NCI-H510A (cell line): ENCODE data around the gene EXOSC5.
"Not testable (repeated sequence)": the region's sequence is repeated elsewhere in the genome, so short reads cannot be mapped to it uniquely, and the experiment has no call there.

ENCODE experiments used
- DNase-seq: peaks from one replicate; lab custom pipeline; 2025; lab: John Stamatoyannopoulos, UW

Gene EXOSC5

DNA sequence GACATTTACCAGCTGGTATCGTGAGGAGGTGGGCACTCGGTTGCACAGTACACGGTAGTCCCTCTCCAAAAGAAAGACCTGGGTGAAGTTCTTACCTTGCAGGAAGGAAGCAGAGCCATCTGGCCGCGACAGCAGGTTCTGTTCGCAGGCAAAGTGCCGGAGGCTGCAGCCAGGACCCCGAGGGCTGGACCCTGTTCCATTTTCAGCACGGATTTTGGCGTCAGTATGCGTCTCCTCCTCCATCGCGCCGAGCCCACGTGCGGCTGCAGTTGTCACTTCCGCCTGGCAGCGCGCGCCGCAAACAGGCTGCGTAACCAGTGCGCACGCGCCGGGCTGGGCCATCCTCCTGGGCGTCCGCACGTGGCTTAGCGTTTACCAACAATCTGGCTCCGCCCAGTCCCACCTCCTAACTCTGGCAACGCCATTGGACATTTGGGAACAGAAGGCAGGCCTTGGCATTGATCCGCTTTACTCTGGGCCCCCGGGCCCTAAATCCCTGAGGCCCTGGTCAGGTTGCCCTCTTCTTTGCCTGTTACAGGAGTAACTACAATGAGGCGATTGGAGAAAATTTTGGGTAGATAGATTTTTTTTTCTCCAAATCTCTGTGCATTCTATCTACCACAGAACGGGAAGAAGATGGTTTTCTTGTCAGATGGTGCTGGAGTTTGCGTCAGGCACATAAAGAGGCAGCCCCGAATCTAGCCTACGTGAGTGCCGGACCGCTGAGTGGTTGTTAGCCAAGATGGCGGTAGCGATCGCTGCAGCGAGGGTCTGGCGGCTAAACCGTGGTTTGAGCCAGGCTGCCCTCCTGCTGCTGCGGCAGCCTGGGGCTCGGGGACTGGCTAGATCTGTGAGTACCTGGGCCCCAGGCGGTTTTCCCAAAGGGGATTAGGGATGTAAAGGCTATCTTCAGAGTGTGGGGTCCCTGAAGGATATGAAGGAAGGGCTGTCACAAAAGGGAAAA is at the start of gene EXOSC5, which contains the start of gene BCKDHA:
Gene EXOSC5 (minus strand): TSS at position 274 of the 964 bp plus-strand sequence. CDS start 31 bp downstream, at position 243.
Gene BCKDHA (plus strand): TSS at position 733 of the 964 bp plus-strand sequence. CDS start 10 bp downstream, at position 743.
- peak; percentile 99 for DNase-seq

DNA sequence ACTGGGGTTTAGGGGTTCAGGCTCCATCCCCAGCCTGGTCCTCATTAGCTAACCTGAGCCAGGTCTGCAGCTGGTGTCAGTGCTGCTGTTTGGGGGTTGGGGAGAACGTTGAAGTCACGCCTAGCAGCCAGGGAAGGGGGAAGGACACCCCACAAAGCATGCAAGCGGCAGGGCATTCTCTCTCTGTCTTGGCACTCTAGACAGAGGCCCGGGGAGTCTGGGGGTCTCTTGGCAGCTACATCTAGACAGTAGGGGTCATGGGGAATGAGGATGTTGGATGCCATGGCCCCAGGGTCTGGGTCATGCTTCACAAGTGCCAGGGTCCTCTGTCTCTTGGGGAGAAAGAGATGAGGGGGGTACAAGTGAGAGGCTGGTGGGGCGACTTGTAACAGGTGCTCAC is 48.4 kb upstream of the EXOSC5 start:
- no peak for DNase-seq

DNA sequence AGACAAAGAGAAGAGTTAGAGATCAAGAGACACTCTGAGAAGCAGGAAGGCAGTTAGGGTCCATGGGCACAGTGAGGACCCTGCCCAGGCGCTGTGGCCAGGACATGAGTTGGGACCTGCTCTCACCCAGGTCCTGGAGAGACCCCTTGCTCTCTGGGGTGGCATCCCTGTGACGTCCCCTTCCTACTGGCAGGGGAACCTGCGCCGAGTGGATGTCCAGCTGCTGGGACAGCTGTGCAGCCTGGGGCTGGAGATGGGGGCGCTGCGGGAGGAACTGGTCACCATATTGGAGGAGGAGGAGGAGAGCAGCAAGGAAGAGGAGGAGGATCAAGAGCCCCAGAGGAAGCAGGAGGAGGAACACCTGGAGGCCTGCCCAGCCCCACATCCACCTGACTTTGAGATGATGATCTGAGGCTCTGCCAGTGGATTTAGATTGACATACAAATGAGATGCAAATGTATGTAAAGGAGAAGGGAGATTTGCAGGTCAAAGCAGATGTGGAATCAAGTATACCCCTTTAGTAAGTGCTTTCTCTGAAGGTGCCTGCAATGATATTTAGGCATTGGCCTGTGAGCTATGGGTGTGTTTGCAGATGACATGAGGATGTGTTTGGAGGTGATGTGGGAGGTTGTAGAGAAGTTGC is 46.8 kb upstream of the EXOSC5 start:
- DNase-seq, result no peak

DNA sequence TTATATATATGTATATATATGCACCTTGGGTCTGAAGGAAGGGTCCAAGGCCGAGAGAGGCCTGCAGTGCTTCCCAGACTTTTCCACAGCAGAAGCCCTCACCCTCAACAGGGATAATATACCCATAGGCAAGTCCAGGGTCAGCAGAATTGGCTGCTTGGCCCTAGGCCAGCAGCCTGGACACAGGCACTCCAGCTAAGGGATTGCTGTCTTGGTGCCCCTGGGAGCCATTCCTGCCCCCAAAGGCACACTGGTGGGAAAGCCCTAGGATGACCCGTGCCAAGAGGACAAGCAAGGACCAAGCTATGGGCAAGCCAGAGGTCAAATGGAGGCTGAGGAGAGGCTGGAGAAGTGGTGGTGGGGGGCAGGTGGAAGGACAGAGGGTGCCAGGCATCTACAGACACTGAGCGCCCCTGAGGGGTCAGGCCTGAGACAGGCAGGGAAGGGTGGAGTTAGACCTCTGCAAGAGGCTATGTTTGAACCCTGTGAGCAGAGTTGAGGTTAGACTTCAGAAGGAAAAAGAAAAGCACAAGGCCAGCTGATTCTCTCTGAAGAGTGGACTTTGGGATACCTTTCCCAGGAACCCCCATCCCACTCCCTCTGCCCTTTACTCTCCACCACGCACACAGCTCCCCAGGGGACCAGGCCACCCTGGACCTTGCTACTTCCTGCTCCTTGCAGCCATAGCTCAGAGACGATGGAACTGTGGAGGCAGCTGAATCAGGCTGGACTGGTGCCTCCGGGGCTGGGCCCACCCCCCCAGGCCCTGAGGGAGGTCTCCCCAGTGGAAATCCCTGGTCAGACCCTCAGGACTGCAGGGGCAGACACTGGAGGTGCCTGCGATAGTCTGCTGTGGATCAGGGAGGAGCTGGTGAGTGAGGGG is 45.6 kb upstream of the EXOSC5 start, which contains the start of gene ERICH4:
Gene ERICH4 (plus strand): TSS at position 684 of the 883 bp plus-strand sequence. CDS start 14 bp downstream, at position 698.
- DNase-seq, result no peak

DNA sequence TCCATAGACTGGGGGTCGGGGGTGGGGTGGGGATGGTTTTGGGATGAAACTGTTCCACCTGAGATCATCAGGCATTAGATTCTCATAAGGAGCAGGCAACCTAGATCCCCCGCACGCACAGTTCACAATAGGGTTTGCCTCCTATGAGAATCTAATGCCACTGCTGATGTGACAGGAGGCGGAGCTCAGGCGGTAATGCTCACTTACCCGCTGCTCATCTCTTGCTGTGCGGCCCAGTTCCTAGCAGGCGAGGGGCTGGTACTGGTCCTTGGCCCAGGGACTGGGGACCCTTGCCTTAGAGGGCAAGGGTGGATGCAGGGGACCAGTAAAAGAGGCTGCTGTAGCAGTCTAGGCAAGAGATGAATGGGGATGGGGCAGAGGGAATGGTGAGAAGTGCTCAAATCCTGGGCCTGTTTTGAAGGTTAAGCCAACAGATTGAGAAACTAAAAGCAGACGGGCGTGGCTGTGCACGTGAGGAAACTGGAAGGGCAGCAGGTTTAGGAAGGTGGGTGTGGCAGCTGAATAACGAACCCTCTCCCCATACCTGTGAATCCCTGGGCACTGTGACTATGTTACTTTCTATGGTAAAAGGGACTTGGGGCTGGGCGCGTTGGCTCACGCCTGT is 44.3 kb upstream of the EXOSC5 start:
- DNase-seq, result no peak

DNA sequence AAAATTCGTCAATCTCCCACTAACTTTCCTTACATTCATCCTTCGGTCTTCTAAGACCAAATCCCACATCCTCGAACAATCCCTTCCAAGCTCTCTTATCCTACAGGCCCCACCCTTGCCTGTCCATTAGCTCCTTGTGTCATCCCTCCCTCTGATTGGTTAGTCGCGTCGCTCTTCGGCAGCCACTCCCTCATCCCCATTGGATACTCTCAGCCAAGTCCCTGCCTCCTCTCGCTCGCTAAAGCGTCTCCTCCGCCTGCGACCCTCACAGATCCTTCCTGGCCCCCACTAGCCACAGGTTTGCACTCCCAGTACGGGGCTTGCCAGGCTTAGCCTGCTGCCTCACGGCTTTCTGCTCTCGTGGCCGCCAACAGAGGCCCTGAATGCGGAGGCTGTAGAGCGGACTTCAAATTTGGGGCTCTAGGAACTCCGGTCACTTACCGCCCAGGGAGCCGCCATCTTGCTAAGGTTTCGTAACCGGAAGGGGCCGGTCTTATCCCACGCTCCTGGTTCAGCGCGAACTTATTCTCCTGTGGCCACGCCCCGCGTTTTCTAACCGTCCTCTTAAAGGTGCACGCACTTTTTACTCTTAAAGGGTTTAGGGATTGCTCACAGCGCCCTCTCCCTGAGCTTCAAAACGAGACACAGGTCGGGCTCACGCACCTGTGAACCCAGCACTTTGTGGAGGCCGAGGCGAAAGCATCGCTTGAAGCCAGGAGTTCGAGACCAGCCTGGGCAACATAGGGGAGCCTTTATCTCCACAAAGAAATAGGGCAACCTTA is 42.5 kb upstream of the EXOSC5 start, which contains the start of gene DMAC2:
Gene DMAC2 (minus strand): TSS at position 472 of the 782 bp plus-strand sequence. CDS start 13 bp downstream, at position 459.
- peak; percentile 99 for DNase-seq

DNA sequence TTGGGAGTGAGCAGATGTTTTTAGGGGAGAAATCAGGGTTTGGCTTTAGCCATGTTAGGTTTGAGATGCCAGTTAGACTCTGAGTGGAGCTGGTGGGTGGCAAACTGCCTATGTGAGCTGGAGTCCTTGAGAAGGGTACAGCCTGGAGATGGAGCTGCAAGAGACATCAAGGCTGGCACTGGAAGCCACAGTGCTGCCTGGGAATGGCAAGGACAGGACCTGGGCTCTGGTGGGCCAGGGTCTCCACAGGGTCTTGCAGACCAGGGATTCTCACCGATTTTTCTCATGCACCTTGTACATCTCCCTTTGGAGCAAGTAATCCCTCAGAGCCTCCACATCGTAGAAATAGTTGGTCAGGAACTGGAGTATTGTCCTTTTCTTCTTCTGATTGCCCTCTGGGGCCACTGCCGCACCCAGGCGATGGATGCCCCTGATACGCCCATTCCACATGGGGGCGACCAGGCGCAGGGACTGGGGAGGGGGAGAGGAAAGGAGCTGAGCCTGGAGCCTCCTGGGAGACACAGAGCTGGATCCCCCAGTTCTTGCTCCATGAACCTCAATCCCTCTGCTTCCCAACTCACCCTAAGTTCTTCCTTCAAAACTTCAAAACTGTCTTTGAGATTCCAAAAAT is 40.9 kb upstream of the EXOSC5 start:
- DNase-seq, result no peak

DNA sequence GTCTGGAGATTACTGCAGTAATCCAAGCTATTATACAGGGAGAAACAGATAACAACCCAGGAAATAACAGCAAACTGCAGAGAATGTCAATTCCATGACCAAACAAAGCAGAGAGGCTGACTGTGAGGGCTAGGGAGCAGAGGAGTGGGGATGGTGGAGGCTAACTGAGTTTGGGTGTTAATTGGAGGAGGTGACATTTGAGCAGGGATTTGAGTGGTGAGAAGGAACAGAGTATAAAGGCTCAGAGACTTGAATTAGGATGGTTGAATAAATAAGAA is 39.5 kb upstream of the EXOSC5 start:
- no peak for DNase-seq

DNA sequence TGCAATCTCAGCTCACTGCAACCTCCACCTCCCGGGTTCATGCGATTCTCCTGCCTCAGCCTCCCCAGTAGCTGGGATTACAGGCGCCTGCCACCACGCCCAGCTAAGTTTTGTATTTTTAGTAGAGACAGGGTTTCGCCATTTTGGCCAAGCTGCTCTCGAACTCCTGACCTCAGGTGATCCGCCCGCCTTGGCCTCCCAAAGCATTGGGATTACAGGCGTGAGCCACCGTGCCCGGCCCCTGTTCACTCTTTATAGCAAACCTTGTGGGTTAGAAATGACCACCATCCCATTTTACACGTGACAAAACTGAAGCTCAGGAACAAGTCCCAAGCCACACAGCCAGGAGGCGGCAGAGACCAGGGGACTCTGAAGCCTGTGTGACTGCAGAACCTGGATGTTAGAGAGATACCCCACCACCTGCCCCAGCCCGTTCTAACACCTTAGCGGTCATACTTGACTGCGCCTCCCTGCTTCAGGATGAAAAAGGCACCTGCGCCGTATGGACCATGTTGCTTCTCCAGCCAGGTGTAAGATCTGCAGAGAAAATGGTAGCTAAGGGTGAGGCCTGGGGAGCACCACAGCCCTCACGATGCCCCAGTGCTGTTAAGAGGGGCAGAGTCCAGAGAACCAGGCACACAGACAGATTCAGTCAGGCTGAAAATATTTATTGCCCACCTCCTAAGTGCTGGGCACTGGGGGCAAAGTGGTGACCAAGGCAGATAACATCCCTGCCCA is 38.9 kb upstream of the EXOSC5 start:
- no peak for DNase-seq

DNA sequence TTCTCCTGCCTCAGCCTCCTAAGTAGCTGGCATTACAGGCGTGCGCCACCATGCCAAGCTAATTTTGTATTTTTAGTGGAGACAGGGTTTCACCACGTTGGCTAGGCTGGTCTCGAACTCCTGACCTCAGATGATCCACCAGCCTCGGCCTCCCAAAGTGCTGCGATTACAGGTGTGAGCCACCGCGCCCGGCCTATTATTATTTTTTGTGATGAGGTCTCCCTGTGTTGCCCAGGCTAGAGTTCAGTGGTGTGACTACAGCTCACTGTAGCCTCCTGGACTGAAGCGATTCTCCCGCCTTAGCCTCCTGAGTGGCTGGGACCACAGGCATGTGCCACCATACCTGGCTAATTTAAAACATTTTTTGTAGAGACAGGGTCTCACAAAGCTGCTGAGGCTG is 38.2 kb upstream of the EXOSC5 start:
- not testable (repeated sequence) for DNase-seq

DNA sequence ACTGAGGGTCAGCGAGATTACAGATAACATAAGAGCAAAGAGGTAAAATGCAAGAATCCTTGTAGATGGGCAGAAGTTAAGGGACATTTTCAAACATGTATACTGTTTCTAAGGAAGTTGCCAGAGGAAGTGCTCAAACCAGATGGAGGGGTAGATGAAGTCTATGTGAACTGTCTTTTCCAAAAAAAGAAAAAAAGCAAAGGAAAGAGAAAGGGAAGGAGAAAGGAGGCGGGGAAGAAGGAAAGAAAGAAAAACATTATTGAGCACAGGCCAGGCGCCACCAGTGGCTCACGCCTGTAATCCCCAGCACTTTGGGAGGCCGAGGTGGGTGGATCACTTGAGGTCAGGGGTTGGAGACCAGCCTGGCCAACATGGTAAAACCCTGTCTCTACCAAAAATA is 37.3 kb upstream of the EXOSC5 start:
- DNase-seq, result no peak

DNA sequence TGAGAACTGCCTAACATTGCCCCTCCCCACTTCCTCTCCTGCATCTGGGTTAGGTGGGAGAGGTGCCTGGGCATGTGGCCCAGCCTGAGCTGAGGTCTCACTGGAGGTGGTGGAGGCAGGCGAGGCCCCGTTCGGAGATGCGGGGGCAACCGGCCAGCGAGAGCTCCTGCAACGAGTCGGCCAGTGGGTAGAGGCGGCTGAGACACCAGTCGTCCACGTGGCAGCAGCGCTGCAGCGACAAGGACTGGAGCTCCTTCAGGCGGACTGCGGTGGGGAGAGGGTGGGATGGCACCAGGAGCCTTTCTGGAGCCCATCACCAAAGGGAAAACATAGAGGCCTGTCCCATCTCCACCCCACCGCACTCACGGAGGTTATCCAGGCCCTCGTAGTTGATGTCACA is 36.0 kb upstream of the EXOSC5 start:
- no peak for DNase-seq

DNA sequence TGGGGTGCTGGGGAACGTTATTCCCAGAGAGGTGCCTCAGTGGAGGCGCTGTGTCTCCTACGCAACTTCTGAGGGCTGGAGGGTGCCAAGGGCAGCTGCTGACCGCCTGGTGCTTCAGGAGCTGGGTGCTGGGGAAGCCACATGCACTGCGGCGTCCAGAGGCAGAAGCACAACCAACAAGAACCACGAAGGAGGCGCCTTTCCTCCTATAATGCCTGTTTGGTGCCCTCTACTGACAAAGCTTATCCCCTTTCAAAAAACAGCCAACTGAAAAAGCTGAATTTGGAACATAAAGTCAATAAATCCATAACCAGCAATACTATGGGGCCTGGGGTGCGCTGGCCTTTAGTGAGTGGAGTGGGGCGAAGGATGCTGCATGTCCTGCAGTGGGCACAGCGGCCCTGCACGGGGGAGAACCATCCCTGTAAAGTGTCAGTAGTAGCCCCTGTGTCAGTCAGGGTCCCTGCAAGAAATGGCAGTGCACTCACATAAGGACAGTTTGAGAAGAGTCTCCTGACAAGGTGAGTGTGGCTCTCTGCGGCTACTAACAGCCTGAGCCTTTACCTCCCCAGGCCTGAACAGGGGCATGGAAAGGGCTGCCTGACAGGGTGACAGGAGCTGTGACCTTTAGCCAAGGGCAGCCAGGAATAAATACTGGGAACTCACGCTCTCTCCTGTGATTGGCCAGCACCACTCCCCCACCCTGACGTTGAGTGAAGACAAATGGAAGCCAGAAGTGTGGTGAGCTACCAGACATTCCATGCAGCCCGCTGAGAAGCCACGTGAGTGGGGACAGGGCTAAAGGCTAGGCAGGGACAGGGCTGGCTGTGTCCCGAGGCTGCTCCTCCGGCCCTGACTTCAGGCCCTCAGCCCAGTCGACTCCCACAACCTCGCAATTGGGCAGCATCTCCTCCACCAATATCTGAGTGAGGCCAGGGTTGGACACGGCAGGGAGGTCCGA is 34.5 kb upstream of the EXOSC5 start:
- no peak for DNase-seq

DNA sequence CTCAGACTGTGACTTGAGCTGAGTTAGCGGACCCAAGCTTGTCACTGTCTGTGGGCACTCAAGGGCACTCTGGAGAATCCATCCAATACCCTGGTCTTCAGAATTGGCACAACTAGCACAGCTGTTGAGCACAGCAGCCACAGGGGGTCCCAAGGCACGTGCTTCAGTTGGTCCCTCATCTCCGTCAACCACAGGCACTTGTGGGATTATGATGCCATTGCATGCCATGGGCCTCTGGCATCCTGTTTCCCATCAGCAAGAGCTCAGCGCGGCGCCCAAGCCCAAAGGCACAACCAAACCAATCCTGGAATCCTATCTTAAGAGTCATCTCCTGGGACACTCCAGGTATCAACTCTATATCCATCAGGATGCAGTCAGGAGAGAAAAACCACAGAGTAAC is 33.8 kb upstream of the EXOSC5 start:
- no peak for DNase-seq

DNA sequence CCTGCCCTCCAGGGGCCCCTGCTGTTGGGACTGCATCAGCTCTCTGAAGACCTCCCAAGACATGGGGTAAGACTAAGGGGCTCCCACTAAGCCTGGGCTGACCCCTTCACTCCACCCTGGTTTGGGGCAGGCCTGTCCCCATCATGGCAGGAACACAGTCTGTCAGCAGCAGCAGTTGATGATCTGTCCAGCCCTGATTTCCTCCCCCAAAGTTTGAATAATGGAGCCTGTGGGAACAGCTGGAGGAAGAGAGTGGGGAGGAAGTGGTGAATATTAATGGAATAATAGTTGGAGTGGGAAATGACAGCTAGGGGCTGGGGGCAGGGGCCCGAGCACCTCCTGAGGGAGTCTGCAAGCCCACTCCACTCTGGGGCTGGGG is 31.3 kb upstream of the EXOSC5 start:
- DNase-seq, result no peak

DNA sequence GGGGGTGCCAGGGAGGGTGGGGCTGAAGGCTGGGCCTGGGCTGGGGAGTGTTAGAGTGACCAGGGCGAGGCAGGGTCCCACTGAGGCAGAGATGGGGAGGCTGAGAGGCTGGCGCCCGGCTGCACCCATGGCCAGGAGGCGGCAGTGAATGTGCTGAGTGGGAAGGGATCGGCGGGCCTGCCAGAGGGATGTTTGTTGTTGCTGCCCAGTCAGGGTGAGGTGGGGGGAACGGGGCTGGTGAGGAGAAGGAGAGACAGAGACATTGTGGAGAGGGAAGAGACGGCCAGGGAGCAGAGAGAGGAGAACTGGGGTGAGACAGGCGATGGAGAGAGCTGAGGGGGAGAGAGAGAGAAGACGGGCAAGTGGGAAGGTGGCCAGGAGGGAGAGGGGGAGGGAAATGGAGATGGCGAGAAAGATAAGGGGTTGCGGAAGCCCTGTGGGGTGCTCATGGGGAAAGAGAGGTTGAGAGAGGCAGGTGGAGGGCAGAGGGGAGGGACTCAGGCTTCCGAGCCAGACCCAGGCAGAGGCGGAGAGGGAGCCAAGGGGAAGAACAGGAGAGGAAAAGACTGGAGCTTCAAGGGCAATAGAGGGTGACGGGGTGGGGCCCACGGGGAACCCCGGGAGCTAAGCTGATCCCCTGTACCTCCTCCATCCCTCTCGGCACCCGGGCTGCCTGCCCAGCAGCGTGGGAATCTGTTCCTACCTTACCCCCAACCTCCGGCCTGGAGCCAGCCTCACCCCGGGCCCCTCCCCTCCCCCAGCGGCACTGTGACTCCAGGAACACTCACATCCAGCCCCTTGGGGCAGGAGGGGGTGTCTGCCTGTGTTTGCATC is 30.7 kb upstream of the EXOSC5 start:
- DNase-seq, result peak; percentile 59

DNA sequence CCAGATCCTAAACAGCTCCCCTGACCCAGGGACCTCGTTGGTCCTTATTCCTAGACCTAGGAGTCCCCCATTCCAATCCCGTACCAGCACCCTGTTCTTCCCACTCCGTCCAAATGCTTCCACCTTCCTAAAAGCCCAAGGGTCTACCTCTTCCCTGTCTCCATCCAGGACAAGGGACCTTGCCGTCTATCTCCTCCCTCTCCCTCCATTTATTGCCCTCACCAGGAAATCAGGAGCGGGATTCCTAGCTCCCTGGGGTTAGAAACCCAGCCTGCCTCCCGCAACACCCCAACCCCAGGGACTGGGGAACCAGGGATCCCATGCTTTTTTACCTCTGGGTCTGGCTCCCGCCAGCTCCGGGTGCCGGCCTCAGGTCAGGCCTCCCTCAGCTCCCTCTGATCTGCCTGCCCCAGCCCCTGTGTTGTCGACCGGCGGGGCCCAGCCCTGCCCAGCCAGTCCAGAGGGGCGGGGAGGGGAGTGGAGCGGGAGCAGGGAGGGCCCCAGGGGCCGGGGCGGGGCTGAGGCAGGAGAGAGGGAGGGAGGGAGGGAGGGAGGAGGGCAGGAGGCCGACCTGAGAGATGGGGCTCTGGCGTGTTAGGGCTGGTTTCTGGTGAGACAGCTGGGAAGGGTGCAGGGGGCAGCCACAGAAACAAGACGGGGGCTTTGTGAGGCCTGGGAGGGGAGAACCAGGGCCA is 29.9 kb upstream of the EXOSC5 start, which contains the start of gene B3GNT8:
Gene B3GNT8 (minus strand): TSS at position 423 of the 695 bp plus-strand sequence. CDS start 596 bp downstream, outside the sequence.
- DNase-seq, result peak; percentile 95
